NCI-H2227 treated with DMSO at 0.1 percent for 48 hours (cell line): ENCODE data around the gene FAF2.
"Not testable (repeated sequence)": the region's sequence is repeated elsewhere in the genome, so short reads cannot be mapped to it uniquely, and the experiment has no call there.

Source experiments
- DNase-seq: peaks from one replicate; lab custom pipeline; 2025; lab: John Stamatoyannopoulos, UW

Gene FAF2

DNA sequence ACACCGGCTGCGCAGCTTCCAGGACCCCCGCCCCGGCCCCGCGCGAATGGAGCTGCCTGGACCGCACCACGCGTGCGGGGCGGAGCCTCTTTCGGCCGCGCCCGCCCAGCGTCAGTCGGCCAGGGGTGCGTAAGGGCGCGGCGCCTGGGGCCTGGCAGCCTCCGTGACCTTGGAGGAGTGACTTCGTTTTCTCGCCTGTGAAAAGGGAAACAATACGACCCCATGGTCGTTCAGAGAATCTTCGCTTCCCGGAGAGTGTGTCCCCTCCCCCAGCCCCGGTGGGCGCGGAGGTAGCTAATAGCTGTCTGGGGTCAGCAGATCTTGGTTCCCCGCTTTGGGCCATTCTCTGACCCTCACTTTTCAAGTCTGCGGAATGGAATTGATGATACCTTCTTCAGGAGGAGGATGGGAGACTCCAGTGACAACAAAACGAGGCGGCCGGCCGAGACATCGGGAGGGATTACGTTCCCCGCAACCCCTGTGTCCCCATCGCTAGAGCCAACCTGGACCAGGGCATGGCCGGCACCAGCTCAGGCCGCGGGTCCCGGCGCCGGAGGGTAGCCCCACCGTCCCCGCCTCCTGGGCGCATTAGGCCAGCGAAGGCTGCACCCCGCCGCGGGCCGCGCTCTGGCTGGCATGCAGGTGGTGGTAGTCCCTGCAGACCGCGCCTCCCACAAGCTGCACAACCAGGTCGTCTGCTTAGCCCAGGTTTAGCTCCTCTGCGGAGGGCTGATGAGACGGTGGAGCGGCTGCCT is 95.4 kb downstream of the FAF2 start:
- peak; percentile 10 for DNase-seq

DNA sequence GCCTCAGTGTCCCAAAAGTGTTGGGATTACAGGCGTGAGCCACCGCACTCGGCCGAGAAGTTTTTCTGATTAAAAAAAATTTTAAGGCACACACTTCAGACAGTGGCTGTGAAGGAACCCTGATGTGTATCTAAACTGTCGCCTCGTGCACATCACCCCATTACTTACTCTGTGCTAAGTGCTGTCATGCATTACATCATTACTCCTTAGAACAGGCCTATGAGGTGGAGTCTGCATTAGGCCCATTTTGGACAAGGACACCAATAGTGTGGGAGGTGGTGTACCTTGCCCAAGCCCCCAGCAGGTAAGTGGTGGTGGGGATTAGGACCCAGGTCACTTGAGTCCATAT is 97.2 kb downstream of the FAF2 start:
- DNase-seq, result no peak

DNA sequence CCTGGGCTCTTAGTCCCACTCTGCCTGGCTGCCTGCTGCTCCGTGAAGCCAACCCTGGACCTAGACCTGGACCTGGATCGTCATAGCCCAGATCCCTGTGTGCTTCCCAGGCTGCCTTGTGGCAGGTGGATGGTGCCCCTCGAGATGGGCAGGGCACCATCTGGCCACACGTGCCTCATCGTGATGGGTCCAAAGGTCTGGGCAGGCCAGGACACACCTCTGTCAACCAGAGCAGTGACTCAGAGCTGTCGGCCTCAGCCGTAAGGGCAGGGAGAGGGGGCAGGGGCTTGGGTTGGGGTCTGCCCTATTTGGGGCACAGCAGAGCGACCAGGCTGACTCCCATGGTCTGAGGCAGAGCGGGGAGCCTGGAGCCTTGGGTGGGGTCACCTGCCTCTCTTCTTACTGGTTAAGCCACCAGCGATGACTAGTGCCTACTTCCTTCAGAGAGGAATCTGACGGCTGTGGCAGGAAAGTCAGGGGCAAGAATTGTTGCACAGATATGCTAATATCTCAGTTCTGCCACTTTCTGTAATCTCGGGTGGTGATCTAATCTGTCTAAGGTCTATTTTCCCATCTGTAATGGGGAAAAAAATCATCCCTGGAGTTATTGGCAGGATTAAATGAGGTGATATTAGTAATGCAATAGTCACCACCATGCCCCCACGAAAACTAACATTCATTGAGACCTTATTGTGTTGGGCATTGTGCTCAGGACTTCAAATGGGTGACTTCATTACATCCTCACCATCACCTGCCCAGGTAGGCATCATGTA is 97.7 kb downstream of the FAF2 start:
- no peak for DNase-seq

DNA sequence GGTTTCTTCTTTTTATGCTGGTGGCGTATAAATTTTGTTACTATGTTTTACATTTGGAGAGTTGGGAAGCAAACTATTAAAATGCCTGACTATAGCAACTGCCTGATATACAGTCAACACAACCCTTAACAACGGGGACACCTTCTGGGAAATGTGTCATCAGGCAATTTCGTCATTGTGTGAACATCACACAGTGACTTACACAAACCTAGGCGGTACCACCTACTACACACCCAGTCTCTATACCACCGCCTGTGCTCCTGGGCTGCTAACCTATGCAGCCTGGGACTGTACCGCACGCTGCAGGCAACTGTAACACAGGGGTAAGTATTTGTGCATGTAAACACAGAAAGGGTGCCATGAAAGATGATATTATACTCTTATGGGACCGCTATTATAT is 99.6 kb downstream of the FAF2 start:
- DNase-seq, result no peak

DNA sequence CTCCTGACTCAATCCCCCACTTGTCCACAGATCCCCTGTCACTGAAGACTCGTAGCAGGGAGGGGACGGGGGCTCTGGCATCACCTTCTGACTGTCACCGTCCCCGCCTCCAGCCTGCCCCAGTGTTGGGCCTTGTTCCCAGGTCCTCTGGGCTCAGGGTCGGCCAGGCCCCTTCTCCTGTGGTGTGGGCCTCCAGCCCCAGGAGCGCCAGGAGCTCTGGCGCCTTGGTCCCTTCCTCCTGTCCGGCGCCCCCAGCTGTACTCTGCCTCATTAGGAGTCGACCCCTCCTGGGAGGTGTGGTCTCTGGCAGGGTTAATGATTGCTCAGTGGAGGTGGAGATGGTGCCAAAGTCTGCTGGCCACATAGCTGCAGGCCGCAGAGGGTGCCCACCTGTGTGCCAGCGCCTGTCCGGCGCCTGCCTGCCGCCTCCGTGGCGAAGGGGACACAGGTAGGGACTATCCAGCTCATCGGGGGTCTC is 100.8 kb downstream of the FAF2 start, which contains the start of gene CDHR2:
CDHR2 (plus strand) TSS at position 376 of the 478 bp plus-strand sequence. CDS start 16,011 bp downstream, outside the sequence.
- DNase-seq, result no peak

DNA sequence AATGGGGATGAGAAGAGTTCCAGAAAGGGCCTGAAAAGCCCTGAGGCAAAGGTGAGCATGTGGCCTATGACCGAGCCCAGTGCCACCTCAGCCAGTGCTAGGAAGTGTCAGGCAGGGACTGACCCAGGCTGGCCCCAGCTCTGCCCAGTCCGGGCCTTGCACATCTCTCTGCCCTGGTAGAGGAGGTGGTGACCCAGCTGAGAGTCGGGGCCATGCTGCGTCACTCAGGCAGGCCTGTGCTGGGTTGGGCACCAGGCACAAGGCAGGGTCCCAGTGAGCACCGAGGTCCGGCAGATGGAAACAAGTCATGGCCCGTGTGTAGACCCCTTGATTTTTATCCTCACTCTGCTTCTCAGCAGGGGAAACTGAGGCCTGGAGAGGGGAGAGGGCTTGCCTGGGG is 101.7 kb downstream of the FAF2 start:
- no peak for DNase-seq

DNA sequence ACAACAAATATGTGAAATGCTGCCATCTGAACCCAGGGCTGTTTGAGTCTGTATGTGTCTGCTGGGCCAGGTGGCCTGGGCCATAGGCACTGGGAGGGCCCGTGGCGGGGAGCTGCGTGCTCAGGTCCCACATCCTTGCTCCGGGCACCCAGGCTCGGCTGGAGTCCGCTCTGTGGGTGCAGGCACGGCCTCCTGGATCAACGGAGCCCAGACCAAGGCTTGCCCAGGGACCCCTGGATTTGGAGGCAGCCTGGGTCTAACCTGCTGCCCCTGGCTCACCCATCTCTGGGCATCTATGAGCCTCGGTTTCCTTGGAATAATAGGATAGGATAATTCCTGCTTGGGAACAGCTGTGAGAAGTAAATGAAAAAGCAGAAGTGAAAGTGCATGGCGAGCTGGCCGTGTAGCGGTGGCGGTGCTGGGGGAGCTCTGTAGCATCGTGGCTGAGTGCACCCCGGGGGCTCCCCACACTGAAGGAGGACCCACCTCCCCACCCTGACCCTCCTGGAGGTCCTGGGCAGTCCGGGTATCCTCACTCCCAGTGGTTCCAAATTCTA is 102.2 kb downstream of the FAF2 start:
- DNase-seq, result no peak

DNA sequence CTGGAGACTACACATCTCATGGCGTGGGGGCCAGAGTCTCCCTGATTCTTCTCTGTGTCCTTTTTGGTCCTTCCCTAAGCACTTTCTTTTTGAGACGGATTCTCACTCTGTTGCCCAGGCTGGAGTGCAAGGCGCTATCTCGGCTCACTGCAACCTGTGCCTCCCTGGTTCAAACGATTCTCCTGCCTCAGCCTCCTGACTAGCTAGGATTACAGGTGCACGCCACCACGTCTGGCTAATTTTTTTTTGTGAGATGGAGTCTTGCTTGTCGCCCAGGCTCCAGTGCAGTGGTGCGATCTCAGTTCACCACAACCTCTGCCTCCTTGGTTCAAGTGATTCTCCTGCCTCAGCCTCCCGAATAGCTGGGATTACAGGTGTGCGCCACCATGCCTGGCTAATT is 102.8 kb downstream of the FAF2 start:
- not testable (repeated sequence) for DNase-seq

DNA sequence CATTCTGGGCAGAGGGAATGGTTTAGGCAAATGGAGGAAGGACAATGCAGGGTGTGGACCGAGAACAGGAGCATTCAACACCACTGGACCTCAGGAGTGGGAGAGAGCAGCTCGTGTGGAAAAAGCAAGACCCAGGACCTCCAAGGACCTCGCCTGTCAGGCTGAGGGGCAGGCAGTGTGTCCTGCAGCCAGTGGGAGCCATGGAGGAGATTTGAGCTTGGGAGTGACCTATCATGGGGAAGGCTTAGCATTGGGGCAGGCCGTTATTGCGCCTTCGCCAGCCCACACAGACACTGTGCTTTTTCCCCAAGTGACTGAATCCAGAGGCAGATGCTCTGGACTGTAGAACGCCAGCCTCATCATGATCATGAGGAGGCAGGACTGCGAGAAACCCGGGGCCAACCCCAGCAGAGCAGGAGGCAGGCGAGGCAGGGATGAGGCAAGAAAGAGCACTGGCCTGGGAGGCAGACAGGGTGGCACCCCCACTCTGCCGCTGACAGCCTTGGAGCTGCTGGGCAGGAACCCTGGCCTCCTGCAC is 104.2 kb downstream of the FAF2 start:
- no peak for DNase-seq

DNA sequence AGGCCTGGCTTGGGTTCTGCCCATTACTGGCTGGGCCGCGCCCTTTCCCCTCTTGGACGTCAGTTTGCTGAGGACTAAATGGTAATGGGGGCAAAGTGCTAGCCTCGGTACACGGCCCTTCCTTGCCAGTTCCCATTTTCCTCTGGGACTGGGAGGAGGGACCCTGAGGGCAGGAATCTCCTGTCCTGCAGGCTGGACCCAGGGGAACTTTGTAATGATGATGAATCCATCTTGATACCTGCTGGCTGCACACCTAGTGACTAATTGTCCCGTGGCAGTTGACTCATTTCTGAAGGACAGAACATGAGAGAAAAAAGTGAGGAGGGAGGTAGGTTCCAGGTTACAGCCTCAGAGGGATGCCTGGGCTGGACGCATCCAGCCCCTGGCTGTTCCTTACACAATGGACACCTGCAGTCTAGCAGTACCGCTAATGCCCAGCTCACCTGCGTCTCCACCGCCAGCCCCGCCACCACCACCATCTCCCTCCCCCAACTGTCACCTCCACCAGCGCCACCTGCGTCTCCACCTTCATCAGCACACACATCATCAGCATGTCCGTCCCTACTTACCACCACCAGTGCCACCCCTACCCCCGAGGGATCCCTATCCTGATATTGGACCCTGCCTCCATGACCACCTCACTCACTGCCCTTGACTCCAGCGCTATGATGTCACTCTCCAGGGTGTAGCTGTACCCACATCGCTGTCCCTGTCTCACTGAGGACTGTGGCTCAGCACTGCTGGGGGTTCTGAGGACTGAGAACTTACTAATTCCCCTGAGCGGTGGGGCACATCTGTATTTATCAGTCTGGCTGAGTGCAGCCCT is 105.3 kb downstream of the FAF2 start:
- no peak for DNase-seq

DNA sequence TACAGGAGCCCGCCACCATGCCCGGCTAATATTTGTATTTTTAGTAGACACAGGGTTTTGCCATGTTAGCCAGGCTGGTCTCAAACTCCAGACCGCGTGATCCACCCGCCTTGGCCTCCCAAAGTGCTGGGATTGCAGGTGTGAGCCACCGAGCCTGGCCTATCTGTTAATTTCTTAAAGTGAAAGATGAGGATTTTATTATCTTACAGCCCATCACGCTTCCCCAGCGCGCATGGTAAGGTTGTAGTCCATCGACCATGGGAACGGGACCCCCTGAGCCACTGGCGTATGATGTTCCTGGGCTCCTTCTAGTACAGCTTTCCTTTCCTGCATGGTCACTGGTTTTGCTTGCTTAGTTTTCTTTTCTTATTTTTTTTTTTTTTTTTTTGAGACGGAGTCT is 109.7 kb downstream of the FAF2 start:
- DNase-seq, result no peak
